K562 (cell line): ENCODE data around the gene CAMSAP2. TPM values are rescaled to one million over a fixed set of nuclear protein-coding genes. Genes with fewer than 3 reads are reported as not detected.
A peak's percentile ranks its signal among the peaks of the same experiment; 100 is the strongest.

Experiments used
- CCAR2 ChIP-seq: fragments of 200-400 bp; formaldehyde crosslinking; IDR thresholded peaks from 2 replicates; pipeline ENCODE4 v1.6.1; 2017; ENCODE audit warnings: mild to moderate bottlenecking, low read depth, low read length
- CHD2 ChIP-seq: IDR thresholded peaks from 2 replicates; pipeline ENCODE4 v1.6.1; 2011; ENCODE audit warnings: low read depth, low read length
- GATAD2B ChIP-seq: fragments of 450-650 bp; IDR thresholded peaks from 2 replicates; pipeline ENCODE4 v1.6.1; 2017; ENCODE audit warnings: mild to moderate bottlenecking, borderline replicate concordance
- KLF1 ChIP-seq: fragments of 450-650 bp; IDR thresholded peaks from 2 replicates; pipeline ENCODE4 v1.6.1; 2016; ENCODE audit warnings: missing genetic modification characterization, missing compliant biosample characterization
- MAFG ChIP-seq: fragments of 450-650 bp; conservative IDR thresholded peaks from 2 replicates; pipeline ENCODE4 v1.6.1; 2016; ENCODE audit warnings: missing genetic modification characterization, missing compliant biosample characterization
- MCM7 ChIP-seq, 2 experiments: fragments of 450-650 bp; IDR thresholded peaks; 2 replicates each; pipeline ENCODE4 v1.6.1; 2016 to 2018
- MTA2 ChIP-seq: fragments of 450-650 bp; IDR thresholded peaks from 2 replicates; pipeline ENCODE4 v1.6.1; 2016; ENCODE audit warnings: low read depth
- RFX7 ChIP-seq: fragments of 250-450 bp; sonication (Bioruptor Pico); IDR thresholded peaks from 2 replicates; pipeline ENCODE4 v1.5.1; 2021; ENCODE audit warnings: mild to moderate bottlenecking
- SMC3 ChIP-seq: conservative IDR thresholded peaks from 2 replicates; pipeline ENCODE4 v1.6.1; 2011; ENCODE audit warnings: low read depth, low read length, improper control_type of control experiment; ENCODE audit not compliant: insufficient read depth
- ZC3H4 ChIP-seq: sonication (generic); formaldehyde crosslinking; IDR thresholded peaks from 2 replicates; pipeline ENCODE4 v1.9.0; 2021; ENCODE audit warnings: missing genetic modification reagents, borderline replicate concordance
- ZFP36 ChIP-seq: fragments of 150-350 bp; IDR thresholded peaks from 2 replicates; pipeline ENCODE4 v1.6.1; 2018; ENCODE audit warnings: low read length, low read depth; ENCODE audit not compliant: partially characterized antibody
- ZKSCAN3 ChIP-seq: fragments of 250-450 bp; sonication (Bioruptor Pico); IDR thresholded peaks from 2 replicates; pipeline ENCODE4 v1.4.0; 2020
- ZNF124 ChIP-seq: sonication (generic); formaldehyde crosslinking; IDR thresholded peaks from 2 replicates; pipeline ENCODE4 v1.8.1; 2022; ENCODE audit warnings: missing genetic modification reagents
- ZNF232 ChIP-seq: sonication (generic); formaldehyde crosslinking; IDR thresholded peaks from 2 replicates; pipeline ENCODE4 v1.8.0; 2022; ENCODE audit warnings: mild to moderate bottlenecking, missing genetic modification reagents
- ZNF551 ChIP-seq: fragments of 250-450 bp; sonication (Bioruptor Pico); IDR thresholded peaks from 2 replicates; pipeline ENCODE4 v1.5.0; 2021; ENCODE audit warnings: mild to moderate bottlenecking, moderate library complexity
- polyA plus RNA-seq, 8 experiments: library from polyadenylated mRNA; depleted of rRNA in 4 of 8; stranded (reverse) in 5 of 8; unstranded in 3 of 8; fragments of >200 nt; fragmentation: Nextera tagmentation in 2 of 8; fragmentation: Illumina TruSeq in 1 of 8; extraction: Ambion mirVana in 2 of 8; extraction: Trizol in 1 of 8; gene quantifications; 2 replicates each; pipeline versions ENCODE4 v1.2.1 to v1.2.3, GENCODE V29; 2011 to 2014; ENCODE audit warnings: inconsistent platforms in 1 of 8, missing spikeins in 1 of 8
- total RNA-seq, 7 experiments: library from RNA; depleted of rRNA in 6 of 7; stranded (reverse); fragments of >200 nt in 6 of 7; fragmentation: Illumina TruSeq in 2 of 7; extraction: Trizol in 2 of 7; gene quantifications; 2 replicates each; pipeline versions ENCODE4 v1.2.1 to v1.2.3, GENCODE V29; 2011 to 2021; ENCODE audit warnings: low replicate concordance in 1 of 7
- TF ChIP-seq, protein P1 (sequence below): fragments of 450-650 bp; IDR thresholded peaks from 2 replicates; pipeline ENCODE4 v1.6.1; 2018; ENCODE audit not compliant: partially characterized antibody
- TF ChIP-seq, protein P2 (sequence below): fragments of 450-650 bp; conservative IDR thresholded peaks from 2 replicates; pipeline ENCODE4 v1.6.1; 2016; ENCODE audit warnings: missing genetic modification characterization, low read depth, mild to moderate bottlenecking, missing compliant biosample characterization, moderate library complexity
- TF ChIP-seq, protein P3 (sequence below): fragments of 450-650 bp; conservative IDR thresholded peaks from 2 replicates; pipeline ENCODE4 v1.6.1; 2016; ENCODE audit warnings: missing genetic modification characterization, low read depth, mild to moderate bottlenecking, control low read depth, missing compliant biosample characterization
- TF ChIP-seq, protein P4 (sequence below), 2 experiments: fragments of 450-650 bp in 1 of 2; IDR thresholded peaks; 2 replicates each; pipeline ENCODE4 v1.6.1; 2011 to 2017; ENCODE audit warnings: low read depth in 2 of 2, antibody characterized with exemption in 1 of 2, borderline replicate concordance in 1 of 2, low read length in 1 of 2, mild to moderate bottlenecking in 1 of 2, mixed read lengths in 1 of 2; ENCODE audit not compliant: control insufficient read depth in 1 of 2

The CAMSAP2 gene
- total and polyA plus RNA-seq, 9 of the 15 experiments (the other 6 are each of a cell fraction or from before 2014, with no cell fraction given) = 1.4 to 7.5 (median 2.7) TPM

DNA sequence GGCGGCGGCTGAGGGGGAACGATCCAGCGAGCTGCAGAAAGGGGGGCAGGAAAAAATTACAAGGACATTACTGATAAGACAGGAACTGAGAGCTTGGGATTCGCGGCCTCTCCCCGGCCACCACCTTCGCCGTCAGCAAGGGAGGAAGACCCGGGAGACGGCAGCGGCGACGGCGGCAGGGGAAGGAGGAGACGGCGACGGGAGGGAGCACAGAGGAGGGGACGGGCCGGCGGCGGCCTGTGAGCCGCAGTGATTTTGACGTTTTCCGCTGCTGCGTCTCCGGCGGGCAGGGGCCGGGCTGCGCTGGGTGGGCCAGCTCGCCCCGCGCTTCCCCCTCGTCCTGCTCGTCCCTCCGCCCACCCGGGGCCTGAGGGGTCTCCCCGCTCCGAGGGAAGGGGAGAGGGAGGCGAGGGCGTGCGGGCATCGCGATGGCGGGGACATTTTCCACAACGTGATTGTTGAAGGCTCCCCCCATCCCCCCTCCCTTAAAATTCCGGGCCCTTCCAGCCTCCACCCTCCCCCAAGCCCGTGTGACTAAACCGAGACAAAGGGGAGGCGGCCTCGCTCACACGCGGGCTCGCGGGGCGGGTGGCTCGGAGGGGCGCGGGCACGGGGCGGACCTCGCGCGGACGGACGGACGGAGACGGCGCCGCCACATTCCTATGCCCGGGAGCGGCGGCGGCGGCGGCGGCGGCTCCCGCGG lies 407 bp downstream of the CAMSAP2 start (continued):
- TF ChIP-seq, protein P1, sequence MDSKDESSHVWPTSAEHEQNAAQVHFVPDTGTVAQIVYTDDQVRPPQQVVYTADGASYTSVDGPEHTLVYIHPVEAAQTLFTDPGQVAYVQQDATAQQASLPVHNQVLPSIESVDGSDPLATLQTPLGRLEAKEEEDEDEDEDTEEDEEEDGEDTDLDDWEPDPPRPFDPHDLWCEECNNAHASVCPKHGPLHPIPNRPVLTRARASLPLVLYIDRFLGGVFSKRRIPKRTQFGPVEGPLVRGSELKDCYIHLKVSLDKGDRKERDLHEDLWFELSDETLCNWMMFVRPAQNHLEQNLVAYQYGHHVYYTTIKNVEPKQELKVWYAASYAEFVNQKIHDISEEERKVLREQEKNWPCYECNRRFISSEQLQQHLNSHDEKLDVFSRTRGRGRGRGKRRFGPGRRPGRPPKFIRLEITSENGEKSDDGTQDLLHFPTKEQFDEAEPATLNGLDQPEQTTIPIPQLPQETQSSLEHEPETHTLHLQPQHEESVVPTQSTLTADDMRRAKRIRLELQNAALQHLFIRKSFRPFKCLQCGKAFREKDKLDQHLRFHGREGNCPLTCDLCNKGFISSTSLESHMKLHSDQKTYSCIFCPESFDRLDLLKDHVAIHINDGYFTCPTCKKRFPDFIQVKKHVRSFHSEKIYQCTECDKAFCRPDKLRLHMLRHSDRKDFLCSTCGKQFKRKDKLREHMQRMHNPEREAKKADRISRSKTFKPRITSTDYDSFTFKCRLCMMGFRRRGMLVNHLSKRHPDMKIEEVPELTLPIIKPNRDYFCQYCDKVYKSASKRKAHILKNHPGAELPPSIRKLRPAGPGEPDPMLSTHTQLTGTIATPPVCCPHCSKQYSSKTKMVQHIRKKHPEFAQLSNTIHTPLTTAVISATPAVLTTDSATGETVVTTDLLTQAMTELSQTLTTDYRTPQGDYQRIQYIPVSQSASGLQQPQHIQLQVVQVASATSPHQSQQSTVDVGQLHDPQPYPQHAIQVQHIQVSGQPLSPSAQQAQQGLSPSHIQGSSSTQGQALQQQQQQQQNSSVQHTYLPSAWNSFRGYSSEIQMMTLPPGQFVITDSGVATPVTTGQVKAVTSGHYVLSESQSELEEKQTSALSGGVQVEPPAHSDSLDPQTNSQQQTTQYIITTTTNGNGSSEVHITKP = peak; percentile 27
- TF ChIP-seq ZNF551 (CRISPR knock-in tag) (no peak), ZNF124 (CRISPR knock-in tag) (no peak), CCAR2 (no peak), CHD2 (no peak; the same call in 1 of the 2 replicates), SMC3 (no peak), ZKSCAN3 (CRISPR knock-in tag) (no peak), GATAD2B (peak; percentile 74; the same call in 1 of the 2 replicates), MTA2 (no peak), ZC3H4 (CRISPR knock-in tag) (no peak), MCM7 (IDR thresholded peaks at IDR 0.05) (no peak), ZNF232 (no peak), MAFG (tag) (no peak), ZFP36 (no peak), RFX7 (CRISPR knock-in tag) (no peak), KLF1 (tag) (no peak)
- TF ChIP-seq, protein P2, sequence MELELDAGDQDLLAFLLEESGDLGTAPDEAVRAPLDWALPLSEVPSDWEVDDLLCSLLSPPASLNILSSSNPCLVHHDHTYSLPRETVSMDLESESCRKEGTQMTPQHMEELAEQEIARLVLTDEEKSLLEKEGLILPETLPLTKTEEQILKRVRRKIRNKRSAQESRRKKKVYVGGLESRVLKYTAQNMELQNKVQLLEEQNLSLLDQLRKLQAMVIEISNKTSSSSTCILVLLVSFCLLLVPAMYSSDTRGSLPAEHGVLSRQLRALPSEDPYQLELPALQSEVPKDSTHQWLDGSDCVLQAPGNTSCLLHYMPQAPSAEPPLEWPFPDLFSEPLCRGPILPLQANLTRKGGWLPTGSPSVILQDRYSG = no peak
- TF ChIP-seq, protein P3, sequence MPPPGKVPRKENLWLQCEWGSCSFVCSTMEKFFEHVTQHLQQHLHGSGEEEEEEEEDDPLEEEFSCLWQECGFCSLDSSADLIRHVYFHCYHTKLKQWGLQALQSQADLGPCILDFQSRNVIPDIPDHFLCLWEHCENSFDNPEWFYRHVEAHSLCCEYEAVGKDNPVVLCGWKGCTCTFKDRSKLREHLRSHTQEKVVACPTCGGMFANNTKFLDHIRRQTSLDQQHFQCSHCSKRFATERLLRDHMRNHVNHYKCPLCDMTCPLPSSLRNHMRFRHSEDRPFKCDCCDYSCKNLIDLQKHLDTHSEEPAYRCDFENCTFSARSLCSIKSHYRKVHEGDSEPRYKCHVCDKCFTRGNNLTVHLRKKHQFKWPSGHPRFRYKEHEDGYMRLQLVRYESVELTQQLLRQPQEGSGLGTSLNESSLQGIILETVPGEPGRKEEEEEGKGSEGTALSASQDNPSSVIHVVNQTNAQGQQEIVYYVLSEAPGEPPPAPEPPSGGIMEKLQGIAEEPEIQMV (tag) = no peak
- TF ChIP-seq, protein P4, sequence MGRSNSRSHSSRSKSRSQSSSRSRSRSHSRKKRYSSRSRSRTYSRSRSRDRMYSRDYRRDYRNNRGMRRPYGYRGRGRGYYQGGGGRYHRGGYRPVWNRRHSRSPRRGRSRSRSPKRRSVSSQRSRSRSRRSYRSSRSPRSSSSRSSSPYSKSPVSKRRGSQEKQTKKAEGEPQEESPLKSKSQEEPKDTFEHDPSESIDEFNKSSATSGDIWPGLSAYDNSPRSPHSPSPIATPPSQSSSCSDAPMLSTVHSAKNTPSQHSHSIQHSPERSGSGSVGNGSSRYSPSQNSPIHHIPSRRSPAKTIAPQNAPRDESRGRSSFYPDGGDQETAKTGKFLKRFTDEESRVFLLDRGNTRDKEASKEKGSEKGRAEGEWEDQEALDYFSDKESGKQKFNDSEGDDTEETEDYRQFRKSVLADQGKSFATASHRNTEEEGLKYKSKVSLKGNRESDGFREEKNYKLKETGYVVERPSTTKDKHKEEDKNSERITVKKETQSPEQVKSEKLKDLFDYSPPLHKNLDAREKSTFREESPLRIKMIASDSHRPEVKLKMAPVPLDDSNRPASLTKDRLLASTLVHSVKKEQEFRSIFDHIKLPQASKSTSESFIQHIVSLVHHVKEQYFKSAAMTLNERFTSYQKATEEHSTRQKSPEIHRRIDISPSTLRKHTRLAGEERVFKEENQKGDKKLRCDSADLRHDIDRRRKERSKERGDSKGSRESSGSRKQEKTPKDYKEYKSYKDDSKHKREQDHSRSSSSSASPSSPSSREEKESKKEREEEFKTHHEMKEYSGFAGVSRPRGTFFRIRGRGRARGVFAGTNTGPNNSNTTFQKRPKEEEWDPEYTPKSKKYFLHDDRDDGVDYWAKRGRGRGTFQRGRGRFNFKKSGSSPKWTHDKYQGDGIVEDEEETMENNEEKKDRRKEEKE (IDR thresholded peaks at IDR 0.05; ENCODE audit: borderline replicate concordance in 1 of 2, control insufficient read depth in 1 of 2, low read depth in 2 of 2, low read length in 1 of 2) = no peak
